Neuron (in vitro differentiated cells): ENCODE measurements around the gene ZNF423.

Experiments used
- H2AFZ ChIP-seq: one replicate; pipeline ENCODE4 v1.6.1; 2013; ENCODE audit warnings: low read depth, mild to moderate bottlenecking, inconsistent platforms, low read length, moderate library complexity
- H3K27me3 ChIP-seq: one replicate; pipeline ENCODE4 v1.6.1; 2013; ENCODE audit warnings: low read length; ENCODE audit not compliant: insufficient read depth
- H3K36me3 ChIP-seq: one replicate; pipeline ENCODE4 v1.6.1; 2013; ENCODE audit warnings: low read length; ENCODE audit not compliant: insufficient read depth
- H3K4me1 ChIP-seq: one replicate; pipeline ENCODE4 v1.6.1; 2013; ENCODE audit warnings: low read length; ENCODE audit not compliant: insufficient read depth
- H3K4me3 ChIP-seq: 2 replicates; pipeline ENCODE4 v1.5.1; 2013; ENCODE audit warnings: mild to moderate bottlenecking, low read length, moderate library complexity
- H3K9me3 ChIP-seq: one replicate; pipeline ENCODE4 v1.6.1; 2013; ENCODE audit warnings: low read length

The ZNF423 gene

DNA sequence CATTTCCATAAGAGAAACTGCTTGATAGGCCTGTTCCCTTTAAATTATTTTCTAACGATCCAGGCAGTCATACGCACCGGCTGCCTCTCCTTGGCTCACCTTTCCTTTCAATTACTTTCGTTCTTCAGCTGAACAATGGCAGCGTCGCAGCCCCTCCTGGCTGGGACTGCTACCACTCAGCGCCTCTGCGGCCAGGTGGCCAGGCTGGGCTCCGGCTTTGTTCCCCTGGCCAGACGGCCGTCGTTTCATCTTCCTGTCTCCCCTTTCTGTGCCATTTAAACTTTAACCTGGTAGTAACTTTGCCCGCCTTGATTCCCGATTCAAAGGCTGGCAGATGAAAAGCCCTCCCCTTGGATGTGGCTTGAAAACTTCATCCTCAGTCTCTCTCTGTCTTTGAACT, 403.3 kb downstream of the ZNF423 start:
- Histone ChIP-seq H3K27me3 (peaks cover 8% of the 10 kb centered on the region), H3K4me1 (no peaks in the 10 kb centered on the region), H3K4me3 (no peak overlapping the region), H3K9me3 (no peaks in the 10 kb centered on the region), H2AFZ (no peak overlapping the region), H3K36me3 (no peaks in the 10 kb centered on the region)

DNA sequence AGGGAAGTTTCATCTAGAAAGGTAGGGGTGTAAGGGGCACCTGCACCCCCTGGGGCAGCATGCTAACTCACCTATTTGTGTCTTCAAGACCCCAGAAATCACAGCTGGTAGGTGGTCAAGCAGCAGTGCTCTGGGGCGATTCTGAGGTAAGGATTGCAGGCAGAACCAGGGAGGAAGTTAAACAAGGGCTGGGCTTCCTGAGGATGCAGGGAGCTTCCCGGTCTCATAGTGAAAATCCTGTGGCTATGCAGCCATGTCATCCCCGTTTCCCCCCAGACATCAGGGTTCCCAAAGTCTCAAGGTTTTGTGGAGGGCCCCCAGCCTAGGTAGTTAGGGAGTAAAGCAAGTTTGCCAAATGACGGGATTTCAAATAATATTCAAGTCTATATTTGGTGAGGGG, 403.8 kb downstream of the ZNF423 start:
- no peaks in the 10 kb centered on the region for H3K9me3 ChIP-seq
- H2AFZ ChIP-seq, result no peak overlapping the region
- H3K4me1 ChIP-seq, result no peaks in the 10 kb centered on the region
- H3K36me3 ChIP-seq, result no peaks in the 10 kb centered on the region
- H3K27me3 ChIP-seq, result peaks cover 8% of the 10 kb centered on the region
- no peak overlapping the region for H3K4me3 ChIP-seq

GRCh38 chr16:49446805-49447204, 409.1 kb downstream of the ZNF423 start:
- Histone ChIP-seq H3K27me3 (peaks cover 15% of the 10 kb centered on the region), H3K4me3 (no peak overlapping the region), H3K36me3 (no peaks in the 10 kb centered on the region), H2AFZ (no peak overlapping the region), H3K4me1 (no peaks in the 10 kb centered on the region), H3K9me3 (no peaks in the 10 kb centered on the region)

- no peak overlapping the region for H3K4me3 ChIP-seq
- H3K36me3 ChIP-seq, result no peaks in the 10 kb centered on the region
- no peaks in the 10 kb centered on the region for H3K9me3 ChIP-seq
- H2AFZ ChIP-seq, result no peak overlapping the region
- peaks cover 8% of the 10 kb centered on the region for H3K4me1 ChIP-seq
- peaks cover 15% of the 10 kb centered on the region for H3K27me3 ChIP-seq
These were observed 412.3 kb downstream of the ZNF423 start for GRCh38 chr16:49443576-49443975.

DNA sequence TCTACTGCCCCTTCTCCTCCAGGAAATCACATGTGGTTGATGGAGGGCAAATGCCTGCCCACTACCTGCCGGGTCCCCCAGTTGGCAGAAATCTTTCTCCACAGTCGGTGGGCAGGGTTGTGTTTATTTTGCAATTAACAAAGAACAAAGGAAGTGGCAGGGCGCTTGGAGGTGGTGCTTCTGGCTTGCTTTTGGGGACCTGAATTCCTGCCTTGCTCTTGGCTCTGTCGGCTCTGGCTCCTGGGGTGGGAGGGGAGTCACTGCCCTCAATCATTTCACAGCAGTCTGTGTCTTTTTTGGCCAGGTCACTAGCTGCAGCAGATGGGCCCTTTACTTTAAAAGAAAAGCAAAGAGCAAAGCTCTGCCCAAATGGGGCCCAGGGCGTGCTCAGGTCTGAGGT, 413.1 kb downstream of the ZNF423 start:
- Histone ChIP-seq H2AFZ (no peak overlapping the region), H3K27me3 (peaks cover 15% of the 10 kb centered on the region), H3K4me1 (peaks cover 8% of the 10 kb centered on the region), H3K9me3 (no peaks in the 10 kb centered on the region), H3K4me3 (no peak overlapping the region), H3K36me3 (no peaks in the 10 kb centered on the region)

GRCh38 chr16:49441366-49441780, 414.5 kb downstream of the ZNF423 start:
- Histone ChIP-seq H3K4me1 (peaks cover 8% of the 10 kb centered on the region), H3K4me3 (no peak overlapping the region), H3K9me3 (no peaks in the 10 kb centered on the region), H2AFZ (no peak overlapping the region), H3K36me3 (no peaks in the 10 kb centered on the region), H3K27me3 (peaks cover 15% of the 10 kb centered on the region)

DNA sequence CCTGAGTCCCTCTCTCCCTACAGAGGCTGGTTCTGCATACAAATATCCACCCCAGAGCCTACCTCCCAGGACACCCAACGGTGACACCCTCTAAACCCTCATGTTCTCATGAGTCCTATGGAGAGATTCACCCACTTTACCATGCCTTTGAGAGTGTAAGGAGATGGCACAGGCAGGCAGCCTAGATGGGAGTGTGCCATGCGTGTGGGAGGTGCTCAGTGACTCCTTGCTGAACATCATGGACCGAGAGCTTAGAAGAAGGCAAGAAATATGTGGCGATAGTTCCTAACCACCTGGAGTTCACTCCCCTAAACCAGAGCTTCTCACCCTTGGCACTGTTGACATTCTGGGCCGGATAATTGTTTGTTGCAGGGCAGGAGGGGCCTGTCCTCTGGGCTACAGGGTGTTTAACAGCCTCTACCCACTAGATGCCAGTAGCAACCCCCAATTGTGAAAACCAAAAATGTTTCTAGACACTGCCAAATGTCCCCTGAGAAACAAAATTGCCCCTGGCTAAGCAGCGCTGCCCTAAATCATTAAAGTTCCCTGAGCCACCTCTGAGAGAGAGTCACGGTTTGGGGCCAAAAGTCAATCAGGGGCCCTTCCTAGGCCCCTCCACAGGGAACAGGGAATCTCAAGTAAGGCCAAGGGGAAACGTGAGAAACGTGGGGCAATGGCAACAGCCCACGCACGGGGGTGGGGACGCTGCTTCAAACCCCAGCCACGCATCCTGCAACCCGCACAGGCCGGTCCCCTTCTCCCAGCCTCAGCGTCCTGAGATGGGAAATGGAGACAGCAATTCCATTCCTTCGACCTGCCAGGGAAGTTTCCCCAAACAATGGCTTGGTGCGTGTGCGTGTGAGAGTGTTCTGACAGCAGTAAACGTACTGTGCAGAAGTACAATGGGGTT, 415.5 kb downstream of the ZNF423 start:
- H3K4me1 ChIP-seq, result peaks cover 8% of the 10 kb centered on the region
- H3K27me3 ChIP-seq, result peaks cover 19% of the 10 kb centered on the region
- H2AFZ ChIP-seq, result no peak overlapping the region
- no peaks in the 10 kb centered on the region for H3K9me3 ChIP-seq
- H3K4me3 ChIP-seq, result no peak overlapping the region
- no peaks in the 10 kb centered on the region for H3K36me3 ChIP-seq

- peaks cover 8% of the 10 kb centered on the region for H3K4me1 ChIP-seq
- H3K4me3 ChIP-seq, result no peak overlapping the region
- H2AFZ ChIP-seq, result no peak overlapping the region
- no peaks in the 10 kb centered on the region for H3K9me3 ChIP-seq
- peaks cover 17% of the 10 kb centered on the region for H3K27me3 ChIP-seq
- H3K36me3 ChIP-seq, result no peaks in the 10 kb centered on the region
These were observed 416.2 kb downstream of the ZNF423 start for GRCh38 chr16:49439676-49440075.

GRCh38 chr16:49439050-49439449, 416.9 kb downstream of the ZNF423 start:
- peaks cover 8% of the 10 kb centered on the region for H3K4me1 ChIP-seq
- H3K27me3 ChIP-seq, result peaks cover 13% of the 10 kb centered on the region
- no peaks in the 10 kb centered on the region for H3K9me3 ChIP-seq
- H3K4me3 ChIP-seq, result no peak overlapping the region
- no peaks in the 10 kb centered on the region for H3K36me3 ChIP-seq
- no peak overlapping the region for H2AFZ ChIP-seq
